ENCODE results near the gene KRT26. TPM values are rescaled to one million over a fixed set of nuclear protein-coding genes. Genes with fewer than 3 reads are reported as not detected.

Gene KRT26
- polyA plus RNA-seq, 1 donor from 2014 or later: not detected

DNA sequence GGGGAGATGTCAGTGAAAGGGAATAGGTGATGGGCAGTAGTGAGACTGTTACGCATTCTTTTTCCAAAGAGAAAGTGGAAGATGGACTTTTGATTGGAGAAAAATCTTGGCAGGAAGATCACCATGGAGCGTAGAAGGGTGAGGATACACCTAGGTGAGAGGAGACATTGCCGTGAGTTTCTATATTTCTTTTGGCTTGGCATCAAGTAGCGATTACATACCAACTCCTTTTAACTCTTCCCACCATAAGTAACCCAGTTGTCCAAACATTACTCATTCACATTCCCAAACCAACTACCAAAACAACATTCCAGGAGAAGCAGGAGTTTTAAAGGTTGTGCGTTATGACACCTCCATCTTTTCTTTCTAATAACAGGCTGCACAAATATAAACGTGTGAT, 38.5 kb upstream of the KRT26 start:
- no peaks in the 10 kb centered on the region for H3K79me2 ChIP-seq (replicated peaks; ENCODE audit: insufficient read depth, low read length)
- no peak overlapping the region for H3K9ac ChIP-seq (ENCODE audit: low read length)
- H3F3A ChIP-seq (ENCODE audit: insufficient read depth, low read length, poor library complexity, severe bottlenecking): no peaks in the 10 kb centered on the region
- no peaks in the 10 kb centered on the region for H3K9me2 ChIP-seq (ENCODE audit: insufficient read depth, low read length)
- H3K27me3 ChIP-seq (ENCODE audit: insufficient read depth, low read depth, low read length): peaks cover 40% of the 10 kb centered on the region
- H3K27ac ChIP-seq (ENCODE audit: low read length): no peak overlapping the region
- no peaks in the 10 kb centered on the region for H3K9me3 ChIP-seq (ENCODE audit: low read length)
- no peaks in the 10 kb centered on the region for H4K20me1 ChIP-seq (ENCODE audit: insufficient read depth)
- no peak overlapping the region for H3K4me2 ChIP-seq (ENCODE audit: low read length)
- no peak overlapping the region for H2AFZ ChIP-seq (ENCODE audit: low read depth, low read length)
- no peak for TF ChIP-seq TAF1 (IDR thresholded peaks at IDR 0.05; ENCODE audit: low read depth)
- TF ChIP-seq CTCF (IDR thresholded peaks at IDR 0.05; ENCODE audit: poor library complexity, severe bottlenecking): no peak
- no peak for TF ChIP-seq REST (IDR thresholded peaks at IDR 0.05; ENCODE audit: borderline replicate concordance)
- TF ChIP-seq EP300 (conservative IDR thresholded peaks at IDR 0.05; ENCODE audit: poor library complexity, severe bottlenecking): no peak
- TF ChIP-seq SMC3 (conservative IDR thresholded peaks at IDR 0.05; ENCODE audit: poor library complexity): no peak
- H3K4me3 ChIP-seq (ENCODE audit: low read length): no peak overlapping the region
- no peaks in the 10 kb centered on the region for H3K36me3 ChIP-seq (ENCODE audit: insufficient read depth, low read length)

DNA sequence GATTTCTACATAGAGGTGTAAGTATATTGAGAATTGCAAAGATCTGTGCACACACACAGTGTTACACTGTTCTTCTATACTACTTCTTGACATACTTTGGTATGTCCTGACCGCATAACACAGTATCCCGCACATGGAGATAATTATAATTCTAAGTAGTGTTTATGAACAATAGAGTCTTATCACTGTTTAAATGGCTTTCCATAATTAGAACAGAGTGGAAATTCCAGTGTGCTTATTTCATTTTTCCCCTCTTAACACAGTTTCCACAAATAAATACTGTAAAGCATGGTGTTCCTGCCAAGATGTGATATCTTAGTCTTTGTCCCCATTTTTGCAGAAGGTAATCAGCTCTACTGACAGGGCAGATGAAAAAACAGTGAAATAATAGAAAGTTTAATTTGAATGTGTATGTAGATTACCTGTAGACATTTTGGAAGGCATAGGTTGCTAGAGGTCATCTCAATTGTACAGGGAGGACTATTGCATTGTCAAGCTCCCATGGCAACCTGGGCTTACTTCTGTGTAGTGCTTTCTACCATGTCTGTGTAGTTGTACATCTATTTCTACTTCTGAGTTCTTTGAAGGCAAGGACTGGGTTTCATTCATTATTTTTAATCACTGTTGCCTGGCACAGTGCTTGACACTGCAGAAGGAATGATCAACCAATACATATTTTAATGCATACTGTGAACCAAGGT, 37.9 kb upstream of the KRT26 start:
- TF ChIP-seq EZH2 (IDR thresholded peaks at IDR 0.05; ENCODE audit: borderline replicate concordance, insufficient read depth, low read length, poor library complexity, severe bottlenecking) (no peak), MXI1 (conservative IDR thresholded peaks at IDR 0.05; ENCODE audit: poor library complexity, severe bottlenecking) (no peak), TAF1 (IDR thresholded peaks at IDR 0.05; ENCODE audit: low read depth) (no peak), EP300 (conservative IDR thresholded peaks at IDR 0.05; ENCODE audit: poor library complexity, severe bottlenecking) (no peak), REST (IDR thresholded peaks at IDR 0.05; ENCODE audit: borderline replicate concordance) (no peak), POLR2AphosphoS5 (IDR thresholded peaks at IDR 0.05) (no peak), SMC3 (conservative IDR thresholded peaks at IDR 0.05; ENCODE audit: poor library complexity) (no peak), CTCF (IDR thresholded peaks at IDR 0.05; ENCODE audit: poor library complexity, severe bottlenecking) (no peak), RAD21 (conservative IDR thresholded peaks at IDR 0.05) (no peak)
- H4K20me1 ChIP-seq (ENCODE audit: insufficient read depth): no peaks in the 10 kb centered on the region
- no peak overlapping the region for H2AFZ ChIP-seq (ENCODE audit: low read depth, low read length)
- H3K79me2 ChIP-seq (replicated peaks; ENCODE audit: insufficient read depth, low read length): no peaks in the 10 kb centered on the region
- H3K27ac ChIP-seq (ENCODE audit: low read length): no peak overlapping the region
- H3K4me2 ChIP-seq (ENCODE audit: low read length): no peak overlapping the region
- H3K9me2 ChIP-seq (ENCODE audit: insufficient read depth, low read length): no peaks in the 10 kb centered on the region
- no peaks in the 10 kb centered on the region for H3K9me3 ChIP-seq (ENCODE audit: low read length)
- no peaks in the 10 kb centered on the region for H3F3A ChIP-seq (ENCODE audit: insufficient read depth, low read length, poor library complexity, severe bottlenecking)
- no peak overlapping the region for H3K9ac ChIP-seq (ENCODE audit: low read length)
- peaks cover 40% of the 10 kb centered on the region for H3K27me3 ChIP-seq (ENCODE audit: insufficient read depth, low read depth, low read length)
- no peaks in the 10 kb centered on the region for H3K36me3 ChIP-seq (ENCODE audit: insufficient read depth, low read length)
- no peak overlapping the region for H3K4me3 ChIP-seq (ENCODE audit: low read length)
